GM21723 (cell line): ENCODE data around the gene ARHGEF28.

Experiments
- ATAC-seq: cut with Tn5 transposase; IDR thresholded peaks from one replicate; pipeline ENCODE4 v1.9.1; 2021; ENCODE audit warnings: mild to moderate bottlenecking, moderate library complexity; ENCODE audit not compliant: unreplicated experiment

Gene ARHGEF28

GRCh38 chr5:73654819-73655318 lies 28.9 kb downstream of the ARHGEF28 start:
- no peak for ATAC-seq

GRCh38 chr5:73655521-73656160 lies 29.6 kb downstream of the ARHGEF28 start:
- no peak for ATAC-seq

- ATAC-seq, result no peak
Measured at GRCh38 chr5:73661753-73662152, 35.8 kb downstream of the ARHGEF28 start.

GRCh38 chr5:73663161-73663859 lies 37.3 kb downstream of the ARHGEF28 start:
- no peak for ATAC-seq

- ATAC-seq, result peak; percentile 69
Measured at GRCh38 chr5:73663860-73664240, 37.9 kb downstream of the ARHGEF28 start.

- no peak for ATAC-seq
Measured at GRCh38 chr5:73664796-73665195, 38.8 kb downstream of the ARHGEF28 start.

- ATAC-seq, result no peak
Measured at GRCh38 chr5:73666891-73667290, 40.9 kb downstream of the ARHGEF28 start.

GRCh38 chr5:73668017-73668416 lies 42.0 kb downstream of the ARHGEF28 start:
- no peak for ATAC-seq

- peak; percentile 39 for ATAC-seq
Measured at GRCh38 chr5:73668486-73669111, 42.6 kb downstream of the ARHGEF28 start.

GRCh38 chr5:73670731-73671130 lies 44.7 kb downstream of the ARHGEF28 start:
- no peak for ATAC-seq

- no peak for ATAC-seq
Measured at GRCh38 chr5:73672132-73672531, 46.1 kb downstream of the ARHGEF28 start.

- no peak for ATAC-seq
Measured at GRCh38 chr5:73673161-73673591, 47.2 kb downstream of the ARHGEF28 start.

- no peak for ATAC-seq
Measured at GRCh38 chr5:73674669-73675004, 48.6 kb downstream of the ARHGEF28 start.

GRCh38 chr5:73678322-73678740 lies 52.3 kb downstream of the ARHGEF28 start:
- ATAC-seq, result no peak

- no peak for ATAC-seq
Measured at GRCh38 chr5:73678807-73679206, 52.8 kb downstream of the ARHGEF28 start.

GRCh38 chr5:73682176-73682575 lies 56.2 kb downstream of the ARHGEF28 start:
- ATAC-seq, result no peak

- ATAC-seq, result no peak
Measured at GRCh38 chr5:73684691-73685090, 58.7 kb downstream of the ARHGEF28 start.

GRCh38 chr5:73686912-73687311 lies 60.9 kb downstream of the ARHGEF28 start:
- ATAC-seq, result peak; percentile 47

- peak; percentile 81 for ATAC-seq
Measured at GRCh38 chr5:73687357-73687756, 61.4 kb downstream of the ARHGEF28 start.

- ATAC-seq, result no peak
Measured at GRCh38 chr5:73690015-73690414, 64.0 kb downstream of the ARHGEF28 start.

- ATAC-seq, result no peak
Measured at GRCh38 chr5:73691302-73692080, 65.5 kb downstream of the ARHGEF28 start.
